Fibroblast of mammary gland (primary cell): ENCODE measurements around the gene PARP11.
"Not testable (repeated sequence)": the region's sequence is repeated elsewhere in the genome, so short reads cannot be mapped to it uniquely, and the experiment has no call there.

ENCODE experiments used
- DNase-seq: peaks from one replicate; pipeline ENCODE4 v3.0.0-alpha.2; 2010; ENCODE audit warnings: low read depth
- H3K4me3 ChIP-seq: 2 replicates; pipeline ENCODE4 v1.5.1; 2011; ENCODE audit warnings: low read depth, mild to moderate bottlenecking, low read length, moderate library complexity; ENCODE audit not compliant: control insufficient read depth
- CTCF ChIP-seq: conservative IDR thresholded peaks from 2 replicates; pipeline ENCODE4 v1.5.1; 2011; ENCODE audit warnings: low read depth, low read length, inconsistent platforms; ENCODE audit not compliant: control insufficient read depth, insufficient read depth

Gene PARP11

GRCh38 chr12:3871356-3871755 lies 1.8 kb downstream of the PARP11 start:
- H3K4me3 ChIP-seq: no peak overlapping the region
- TF ChIP-seq CTCF: no peak
- no peak for DNase-seq

GRCh38 chr12:3869865-3870264 lies 3.3 kb downstream of the PARP11 start:
- no peak overlapping the region for H3K4me3 ChIP-seq
- no peak for TF ChIP-seq CTCF
- DNase-seq: no peak

GRCh38 chr12:3869433-3869832 lies 3.8 kb downstream of the PARP11 start:
- no peak overlapping the region for H3K4me3 ChIP-seq

GRCh38 chr12:3863756-3864155 lies 9.4 kb downstream of the PARP11 start:
- no peak for TF ChIP-seq CTCF

More at GRCh38 chr12:3869433-3869832, 3.8 kb downstream of the PARP11 start:
- no peak for TF ChIP-seq CTCF
- no peak for DNase-seq

GRCh38 chr12:3842517-3842916 lies 30.7 kb downstream of the PARP11 start:
- DNase-seq: no peak
- TF ChIP-seq CTCF: no peak
- H3K4me3 ChIP-seq: no peak overlapping the region

More at GRCh38 chr12:3863756-3864155, 9.4 kb downstream of the PARP11 start:
- DNase-seq: no peak
- H3K4me3 ChIP-seq: no peak overlapping the region

GRCh38 chr12:3841783-3842182 lies 31.4 kb downstream of the PARP11 start:
- no peak overlapping the region for H3K4me3 ChIP-seq
- DNase-seq: no peak
- TF ChIP-seq CTCF: no peak

- not testable (repeated sequence) for DNase-seq, H3K4me3 ChIP-seq
Measured at GRCh38 chr12:3840833-3841232, 32.4 kb downstream of the PARP11 start.

- DNase-seq: not testable (repeated sequence)
Measured at GRCh38 chr12:3839745-3840144, 33.5 kb downstream of the PARP11 start.

GRCh38 chr12:3838701-3839548 lies 34.3 kb downstream of the PARP11 start:
- H3K4me3 ChIP-seq, DNase-seq: not testable (repeated sequence)

More at GRCh38 chr12:3839745-3840144, 33.5 kb downstream of the PARP11 start:
- not testable (repeated sequence) for H3K4me3 ChIP-seq
